ENCODE measurements around the gene NAB2.

- TF ChIP-seq USF1 (IDR thresholded peaks at IDR 0.05; ENCODE audit: borderline replicate concordance, low read depth) (no peak), REST (IDR thresholded peaks at IDR 0.05; ENCODE audit: low read depth, low read length) (no peak), CTCF (IDR thresholded peaks at IDR 0.05) (no peak), EP300 (IDR thresholded peaks at IDR 0.05; ENCODE audit: borderline replicate concordance in 1 of 2, low read depth in 1 of 2, low read length in 1 of 2) (no peak), TAF1 (IDR thresholded peaks at IDR 0.05; ENCODE audit: borderline replicate concordance, low read depth, low read length) (no peak), USF2 (IDR thresholded peaks at IDR 0.05; ENCODE audit: borderline replicate concordance, low read depth, low read length) (no peak), NRF1 (IDR thresholded peaks at IDR 0.05; ENCODE audit: low read depth, low read length) (no peak), JUND (IDR thresholded peaks at IDR 0.05) (no peak), YY1 (IDR thresholded peaks at IDR 0.05; ENCODE audit: low read depth) (no peak)
Observed at GRCh38 chr12:57066245-57066644, 22.7 kb upstream of the NAB2 start.
